Kidney epithelial cell (primary cell): Measurements from ENCODE around the gene HHAT. TPM values are rescaled to one million over a fixed set of nuclear protein-coding genes. Genes with fewer than 3 reads are reported as not detected.

Source experiments
- DNase-seq: peaks from one replicate; pipeline ENCODE4 v3.0.0-alpha.2; 2010; ENCODE audit warnings: low read depth
- H3K27me3 ChIP-seq: 2 replicates; pipeline ENCODE4 v1.6.0; 2011; ENCODE audit warnings: low read length; ENCODE audit not compliant: control insufficient read depth, insufficient read depth
- H3K36me3 ChIP-seq: 2 replicates; pipeline ENCODE4 v1.5.1; 2011; ENCODE audit warnings: low read length; ENCODE audit not compliant: control insufficient read depth, insufficient read depth
- H3K4me3 ChIP-seq: 2 replicates; pipeline ENCODE4 v1.5.1; 2011; ENCODE audit warnings: low read depth, mild to moderate bottlenecking, control low read depth, low read length
- total RNA-seq: library from RNA; depleted of rRNA; stranded (reverse); fragments of >200 nt; gene quantifications from 2 replicates; pipeline ENCODE4 v1.2.3, GENCODE V29; 2015
- TF ChIP-seq, protein P1 (sequence below): IDR thresholded peaks from 2 replicates; pipeline ENCODE4 v1.5.1; 2011; ENCODE audit warnings: mild to moderate bottlenecking, moderate library complexity, low read length, control low read depth, inconsistent platforms; ENCODE audit not compliant: insufficient read depth, poor library complexity, severe bottlenecking

The HHAT gene
- total RNA-seq, 1 donor from 2014 or later, result 15.0 TPM

DNA sequence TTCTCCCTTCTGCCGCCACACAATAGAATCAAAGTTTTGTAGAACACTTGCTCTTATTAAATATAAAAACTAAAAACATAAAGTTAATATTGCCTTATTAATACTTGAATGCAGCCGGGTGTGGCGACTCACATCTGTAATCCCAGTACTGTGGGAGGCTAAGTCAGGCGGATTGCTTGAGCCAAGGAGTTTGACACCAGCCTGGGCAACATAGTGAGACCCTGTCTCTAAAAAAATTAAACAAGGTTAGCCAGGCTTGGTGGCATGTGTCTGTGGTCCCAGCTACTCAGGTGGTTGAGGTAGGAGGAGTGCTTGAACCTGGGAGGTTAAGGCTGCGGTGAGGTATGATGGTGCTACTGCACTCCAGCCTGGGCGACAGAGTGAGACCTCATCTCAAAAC is 13.2 kb upstream of the HHAT start:
- TF ChIP-seq, protein P1, sequence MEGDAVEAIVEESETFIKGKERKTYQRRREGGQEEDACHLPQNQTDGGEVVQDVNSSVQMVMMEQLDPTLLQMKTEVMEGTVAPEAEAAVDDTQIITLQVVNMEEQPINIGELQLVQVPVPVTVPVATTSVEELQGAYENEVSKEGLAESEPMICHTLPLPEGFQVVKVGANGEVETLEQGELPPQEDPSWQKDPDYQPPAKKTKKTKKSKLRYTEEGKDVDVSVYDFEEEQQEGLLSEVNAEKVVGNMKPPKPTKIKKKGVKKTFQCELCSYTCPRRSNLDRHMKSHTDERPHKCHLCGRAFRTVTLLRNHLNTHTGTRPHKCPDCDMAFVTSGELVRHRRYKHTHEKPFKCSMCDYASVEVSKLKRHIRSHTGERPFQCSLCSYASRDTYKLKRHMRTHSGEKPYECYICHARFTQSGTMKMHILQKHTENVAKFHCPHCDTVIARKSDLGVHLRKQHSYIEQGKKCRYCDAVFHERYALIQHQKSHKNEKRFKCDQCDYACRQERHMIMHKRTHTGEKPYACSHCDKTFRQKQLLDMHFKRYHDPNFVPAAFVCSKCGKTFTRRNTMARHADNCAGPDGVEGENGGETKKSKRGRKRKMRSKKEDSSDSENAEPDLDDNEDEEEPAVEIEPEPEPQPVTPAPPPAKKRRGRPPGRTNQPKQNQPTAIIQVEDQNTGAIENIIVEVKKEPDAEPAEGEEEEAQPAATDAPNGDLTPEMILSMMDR, result no peak
- DNase-seq, result no peak
- no peaks in the 10 kb centered on the region for H3K36me3 ChIP-seq
- H3K27me3 ChIP-seq, result no peaks in the 10 kb centered on the region
- H3K4me3 ChIP-seq, result no peak overlapping the region

DNA sequence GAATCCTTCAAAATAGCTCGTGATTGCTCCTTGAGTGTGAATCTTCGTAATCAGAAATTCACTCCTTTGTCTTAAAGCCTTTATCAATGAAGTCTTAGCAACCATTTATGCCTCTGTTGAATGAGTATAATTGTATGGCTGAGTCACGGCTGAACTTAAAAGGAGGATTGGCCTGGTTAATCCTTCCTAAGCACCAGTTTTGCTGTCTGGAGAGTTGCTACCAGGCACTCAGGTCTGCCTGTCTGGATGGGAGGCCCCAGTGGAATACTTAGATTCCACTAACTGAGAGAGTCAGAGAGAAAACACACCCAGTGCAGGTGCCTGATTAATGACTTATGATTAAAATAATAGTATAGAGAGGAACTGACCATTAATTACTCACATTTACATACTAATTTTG is 7.6 kb upstream of the HHAT start:
- Histone ChIP-seq H3K4me3 (no peak overlapping the region), H3K36me3 (no peaks in the 10 kb centered on the region), H3K27me3 (no peaks in the 10 kb centered on the region)
- TF ChIP-seq, protein P1, result no peak
- no peak for DNase-seq

DNA sequence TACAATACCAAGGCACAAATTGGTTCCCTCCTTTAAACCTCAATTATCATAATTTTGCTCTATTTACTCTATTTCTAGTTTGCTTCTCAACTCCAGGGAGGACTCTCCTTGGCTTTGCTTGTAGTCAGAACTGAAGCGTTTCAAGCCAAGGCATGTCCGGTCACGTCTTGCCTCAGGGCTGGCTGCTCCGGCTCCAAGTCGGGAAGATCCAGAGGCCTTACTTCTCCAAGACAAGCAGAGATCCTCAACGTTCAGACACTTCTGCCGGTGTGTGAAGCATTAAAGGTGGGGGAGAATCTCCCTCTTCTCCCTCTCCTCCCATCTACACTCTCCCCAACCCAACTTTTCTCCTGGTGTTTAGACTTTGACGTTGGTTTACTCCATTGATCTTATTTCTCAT is 7.2 kb upstream of the HHAT start:
- no peaks in the 10 kb centered on the region for H3K36me3 ChIP-seq
- H3K27me3 ChIP-seq, result no peaks in the 10 kb centered on the region
- H3K4me3 ChIP-seq, result no peak overlapping the region
- TF ChIP-seq, protein P1, result no peak
- no peak for DNase-seq

DNA sequence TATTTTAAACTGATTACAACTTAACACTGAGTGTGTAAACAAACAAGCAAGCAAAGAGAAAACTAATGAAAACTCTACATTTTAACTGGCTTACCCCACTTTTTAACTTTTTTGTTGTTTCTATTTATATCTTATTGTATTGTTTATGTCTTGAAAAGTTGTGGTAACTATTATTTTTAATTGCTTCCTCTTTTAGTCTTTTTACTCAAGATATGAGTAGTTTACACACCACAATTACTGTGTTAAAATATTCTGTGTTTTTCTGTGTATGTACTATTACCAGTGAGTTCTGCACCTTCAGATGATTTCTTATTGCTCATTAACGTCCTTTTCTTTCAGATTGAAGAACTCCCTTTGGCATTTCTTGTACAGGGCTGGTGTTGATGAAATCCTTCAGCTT is 4.7 kb upstream of the HHAT start:
- Histone ChIP-seq H3K36me3 (no peaks in the 10 kb centered on the region), H3K4me3 (no peak overlapping the region), H3K27me3 (no peaks in the 10 kb centered on the region)
- DNase-seq, result no peak
- TF ChIP-seq, protein P1, result no peak

DNA sequence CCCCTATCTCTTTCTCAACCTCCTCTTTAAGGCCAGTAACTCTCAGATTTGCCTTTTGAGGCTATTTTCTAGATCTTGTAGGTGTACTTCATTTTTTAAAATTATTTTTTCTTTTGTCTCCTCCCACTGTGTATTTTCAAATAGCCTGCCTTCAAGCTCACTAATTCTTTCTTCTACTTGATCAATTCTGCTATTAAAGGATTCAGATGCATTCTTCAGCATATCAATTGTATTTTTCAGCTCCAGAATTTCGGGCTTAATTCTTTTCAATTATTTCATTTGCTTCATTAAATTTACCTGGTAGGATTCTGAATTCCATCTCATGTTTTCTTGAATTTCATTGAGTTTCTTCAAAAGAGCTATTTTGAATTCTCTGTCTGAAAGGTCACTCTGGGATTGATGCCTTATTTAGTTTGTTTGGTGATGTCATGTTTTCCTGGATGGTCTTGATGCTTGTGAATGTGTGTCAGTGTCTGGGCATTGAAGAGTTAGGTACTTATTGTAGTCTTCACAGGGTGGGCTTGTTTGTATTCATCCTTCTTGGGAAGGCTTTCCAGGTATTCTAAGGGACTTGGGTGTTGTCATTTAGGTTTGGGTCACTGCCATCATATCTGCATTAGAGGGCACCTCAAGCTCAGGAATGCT is 3.6 kb upstream of the HHAT start:
- Histone ChIP-seq H3K4me3 (no peak overlapping the region), H3K36me3 (no peaks in the 10 kb centered on the region), H3K27me3 (no peaks in the 10 kb centered on the region)
- TF ChIP-seq, protein P1, result no peak
- no peak for DNase-seq
